Heart right ventricle (tissue), 16 donors: ENCODE data around the gene LAMA5. TPM values are rescaled to one million over a fixed set of nuclear protein-coding genes. Genes with fewer than 3 reads are reported as not detected.
A peak's percentile ranks its signal among the peaks of the same experiment; 100 is the strongest.

Source experiments
- ATAC-seq, 8 donors: fragments of 200-7000 bp; cut with Tn5 transposase; one replicate each; pipeline ENCODE4 v1.9.1; 2020; ENCODE audit warnings: mild to moderate bottlenecking in 8 of 8, moderate library complexity in 8 of 8, moderate number of reproducible peaks in 1 of 8
- DNase-seq, 2 donors: peaks; one replicate each; pipeline ENCODE4 v3.0.0-alpha.2; 2020
- H3K27ac ChIP-seq, 10 donors: fragments of 200-600 bp; sonication (generic) in 2 of 10; one replicate each; pipeline versions ENCODE4 v1.5.0 to v1.8.0; 2020 to 2022; ENCODE audit warnings: mild to moderate bottlenecking in 3 of 10
- H3K27me3 ChIP-seq, 7 donors: fragments of 200-600 bp; one replicate each; pipeline ENCODE4 v1.8.0; 2021 to 2022; ENCODE audit warnings: mild to moderate bottlenecking in 2 of 7
- H3K36me3 ChIP-seq, 9 donors: fragments of 200-600 bp; sonication (generic) in 1 of 9; one replicate each; pipeline versions ENCODE4 v1.5.0 to v1.8.0; 2020 to 2022; ENCODE audit warnings: mild to moderate bottlenecking in 2 of 9
- H3K4me1 ChIP-seq, 9 donors: fragments of 200-600 bp; sonication (generic) in 1 of 9; one replicate each; pipeline versions ENCODE4 v1.5.0 to v1.8.0; 2020 to 2022; ENCODE audit warnings: mild to moderate bottlenecking in 4 of 9
- H3K4me3 ChIP-seq, 10 donors: fragments of 200-600 bp; sonication (generic) in 2 of 10; one replicate each; pipeline versions ENCODE4 v1.5.0 to v1.8.0; 2020 to 2022; ENCODE audit warnings: mild to moderate bottlenecking in 7 of 10, moderate library complexity in 2 of 10
- H3K9me3 ChIP-seq, 11 donors: fragments of 200-600 bp in 10 of 11; sonication (generic) in 2 of 11; one replicate each; pipeline versions ENCODE4 v1.5.0 to v1.8.0; 2013 to 2022; ENCODE audit warnings: mild to moderate bottlenecking in 2 of 11, control low read depth in 1 of 11, moderate library complexity in 1 of 11
- CTCF ChIP-seq, 9 donors: fragments of 200-600 bp; sonication (generic) in 2 of 9; IDR thresholded peaks; one replicate each; pipeline versions ENCODE4 v1.5.0 to v1.8.0; 2021 to 2022; ENCODE audit warnings: antibody characterized with exemption in 9 of 9, mild to moderate bottlenecking in 5 of 9, moderate library complexity in 1 of 9
- WGBS, 2 donors: extraction: QIAGEN DNeasy Blood & Tissue Kit; methylation state at CpG; one replicate each; pipeline ENCODE4 v1.1.7; 2013; ENCODE audit warnings: inconsistent platforms in 1 of 2; 5-methylcytosine and 5-hydroxymethylcytosine counted together
- intact Hi-C, 10 donors: fragments of 100-400 bp; cut with DNase I; formaldehyde crosslinking; loops; one replicate each; pipeline versions ENCODE4 v1.11.1 to v1.14.2; 2022
- polyA plus RNA-seq, 2 donors: library from polyadenylated mRNA; stranded (reverse); fragments of 200-250 nt; gene quantifications; one replicate each; pipeline ENCODE4 v1.2.3, GENCODE V29; 2013
- total RNA-seq, 10 donors: library from RNA; stranded (reverse); fragmentation: NEBNext Ultra II Directional in 3 of 10; extraction: Animal tissue kit (Norgen Biotek cat#: 25700) in 3 of 10; gene quantifications; one replicate each; pipeline versions ENCODE4 v1.2.1 to v1.2.4, GENCODE V29; 2021 to 2023
- donor health status: Arrhythmogenic right ventricular cardiomyopathy.
- donor health status: ischemic (EF 13 %, LVEDD 7.1; RV severe dilation, severe dysfunction).
- donor health status: healthy with polysubstance abuse.
- donor health status: DM: no; HTN: yes; CAD: no.
- donor health status: DM: no; HTN: no; CAD: no.
- donor health status: ischemic (EF 25% LVEDD 6.9; RV normal size, moderate dysfunction).
- donor health status: ischemic (EF 25% LVEDD 5.7; RV mildly dilated, moderate dysfunction).
- donor health status: healthy.
- donor health status: DM: yes; HTN: yes; CAD: no.
- donor health status: Ischemic cardiomyopathy.
- donor health status: ischemic (EF 35%, LVEDD 5.7; RV mildly dilated, moderate dysfunction).
- donor health status: nonischemic (EF 11% LVEDD 7.7; RV severe dilation, severe dysfunction).
- donor health status: DM: yes; HTN: yes; CAD: no.
- donor health status: PGD.
- donor health status: ischemic (EF 29% LVEDD 5.4; RV normal size, mild dysfunction).
- donor health status: nonischemic (EF 23%, LVEDD 6.1; RV moderate dilation, normal function).

LAMA5 gene
- total and polyA plus RNA-seq, 12 donors: 53.9 to 358 (median 76.5) TPM

DNA sequence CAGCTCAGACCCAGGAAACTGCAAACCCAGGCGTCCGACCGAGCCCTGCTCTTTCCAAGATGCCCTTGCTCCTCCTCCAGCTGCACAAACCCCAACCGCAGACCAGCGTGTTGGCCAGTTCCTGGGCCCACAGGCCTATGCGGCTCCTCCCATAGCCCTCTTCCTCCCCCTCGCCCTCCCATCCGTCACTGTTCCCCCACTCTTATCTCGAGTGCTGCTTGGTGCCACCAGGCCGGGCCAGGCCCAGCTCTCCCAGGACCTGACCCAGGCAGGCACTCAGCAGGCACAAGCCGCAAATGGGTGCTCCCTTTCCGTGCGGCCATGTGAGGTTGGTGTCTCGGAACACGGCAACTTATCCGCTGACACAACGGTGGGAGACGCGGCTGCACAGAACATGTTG lies 35.8 kb downstream of the LAMA5 start:
- ATAC-seq (peak in 7 of 8 donors; percentile 18 to 86 (median 58)), DNase-seq (peak in 1 of 2 donors; percentile 44)
- no peaks in the 10 kb centered on the region for H3K27me3 ChIP-seq
- H3K4me1 ChIP-seq: peaks cover 0 to 5% (median 0%) of the 10 kb centered on the region in 9 donors
- no peaks in the 10 kb centered on the region for H3K9me3 ChIP-seq
- peak overlapping the region in 2 of 10 donors; percentile 8 to 60 for H3K27ac ChIP-seq
- intact Hi-C loops: no loop called here
- 80 to 83% methylated on average over 19 of the region's 19 CpGs for WGBS, 2 donors
- H3K4me3 ChIP-seq: no peak overlapping the region
- peaks cover 10 to 97% (median 74%) of the 10 kb centered on the region in 9 donors for H3K36me3 ChIP-seq
- no peak for TF ChIP-seq CTCF (IDR thresholded peaks at IDR 0.05)

GRCh38 chr20:62330576-62331317 lies 36.4 kb downstream of the LAMA5 start:
- WGBS, 2 donors: 91 to 92% methylated on average over 44 to 46 of the region's 46 CpGs
- H3K27me3 ChIP-seq: no peaks in the 10 kb centered on the region
- H3K9me3 ChIP-seq: no peaks in the 10 kb centered on the region
- intact Hi-C loops: no loop called here
- peaks cover 0 to 5% (median 0%) of the 10 kb centered on the region in 9 donors for H3K4me1 ChIP-seq
- no peak overlapping the region for H3K4me3 ChIP-seq
- H3K27ac ChIP-seq: no peak overlapping the region
- peaks cover 10 to 97% (median 77%) of the 10 kb centered on the region in 9 donors for H3K36me3 ChIP-seq
- TF ChIP-seq CTCF (IDR thresholded peaks at IDR 0.05): no peak
- DNase-seq: peak in 1 of 2 donors; percentile 11
- ATAC-seq: no peak

GRCh38 chr20:62329389-62330377 lies 37.4 kb downstream of the LAMA5 start:
- Histone ChIP-seq H3K4me1 (peaks cover 0 to 5% (median 0%) of the 10 kb centered on the region in 9 donors), H3K9me3 (no peaks in the 10 kb centered on the region), H3K36me3 (peaks cover 10 to 98% (median 78%) of the 10 kb centered on the region in 9 donors), H3K27ac (no peak overlapping the region), H3K27me3 (no peaks in the 10 kb centered on the region), H3K4me3 (no peak overlapping the region)
- TF ChIP-seq CTCF (IDR thresholded peaks at IDR 0.05): no peak
- WGBS, 2 donors: 96% methylated on average over 37 of the region's 37 CpGs
- ATAC-seq: no peak
- no peak for DNase-seq
- intact Hi-C loops: no loop called here

DNA sequence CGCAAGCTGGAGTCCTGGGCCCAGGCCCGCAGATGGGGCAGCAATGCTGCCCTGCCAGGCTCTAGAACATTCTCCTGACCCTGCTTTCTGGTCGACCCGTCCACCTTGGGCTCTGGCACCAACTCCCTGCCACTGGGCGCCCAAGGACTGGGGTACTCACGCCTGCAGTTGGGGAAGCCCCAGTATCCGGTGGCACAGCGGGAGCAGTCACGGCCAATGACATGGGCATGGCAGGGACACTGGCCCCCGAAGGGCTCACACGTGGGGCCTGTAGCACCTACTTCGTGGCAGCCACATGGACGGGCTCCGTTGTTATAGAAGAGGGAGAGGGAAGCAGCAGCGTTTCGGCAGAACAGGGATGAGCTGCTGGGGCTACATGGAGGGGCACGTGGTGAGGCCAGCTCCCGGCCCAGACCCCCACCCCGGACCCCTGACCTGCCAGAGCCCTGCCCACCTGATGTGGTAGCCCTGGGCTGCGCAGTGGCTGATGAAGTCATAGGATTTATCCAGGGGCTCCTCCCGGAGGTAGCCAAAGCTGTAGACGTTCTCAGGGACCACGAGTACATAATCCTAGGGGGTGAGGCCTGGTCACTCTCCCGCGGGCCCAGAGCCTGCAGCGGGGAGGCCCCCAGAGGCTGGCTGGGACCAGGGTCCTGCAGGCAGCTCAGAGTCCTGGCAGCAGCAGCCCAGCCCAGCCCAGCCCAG lies 38.3 kb downstream of the LAMA5 start:
- Histone ChIP-seq H3K9me3 (no peaks in the 10 kb centered on the region), H3K27me3 (no peaks in the 10 kb centered on the region), H3K4me3 (no peak overlapping the region), H3K36me3 (peaks cover 10 to 98% (median 78%) of the 10 kb centered on the region in 9 donors), H3K4me1 (peaks cover 0 to 5% (median 0%) of the 10 kb centered on the region in 9 donors), H3K27ac (no peak overlapping the region)
- DNase-seq (no peak), ATAC-seq (no peak)
- intact Hi-C loops: no loop called here
- WGBS, 2 donors: 89 to 92% methylated on average over 26 of the region's 26 CpGs
- TF ChIP-seq CTCF (IDR thresholded peaks at IDR 0.05): no peak
